Subcutaneous adipose tissue (tissue), 4 donors: Measurements from ENCODE around the gene CETP. TPM values are rescaled to one million over a fixed set of nuclear protein-coding genes. Genes with fewer than 3 reads are reported as not detected.

Source experiments
- CTCF ChIP-seq: fragments of 450-650 bp; IDR thresholded peaks from one replicate; pipeline ENCODE4 v1.5.1; 2016; ENCODE audit warnings: low read depth, mild to moderate bottlenecking, control low read depth, antibody characterized with exemption, moderate library complexity
- total RNA-seq, 4 donors: library from RNA; depleted of rRNA; stranded (reverse); fragments of >200 nt; gene quantifications; one replicate each; pipeline ENCODE4 v1.1.0, GENCODE V29; 2016

The CETP gene
- total RNA-seq, 4 donors from 2014 or later: 2.4 to 14.9 TPM; not detected in 2

GRCh38 chr16:56990407-56991286 is 28.9 kb downstream of the CETP start:
- no peak for TF ChIP-seq CTCF

GRCh38 chr16:56993204-56993603 is 31.5 kb downstream of the CETP start:
- no peak for TF ChIP-seq CTCF

GRCh38 chr16:56994311-56994710 is 32.6 kb downstream of the CETP start:
- no peak for TF ChIP-seq CTCF

- TF ChIP-seq CTCF: no peak
Observed at GRCh38 chr16:56995136-56995805, 33.5 kb downstream of the CETP start.

- TF ChIP-seq CTCF: no peak
Observed at GRCh38 chr16:56997264-56997663, 35.5 kb downstream of the CETP start.

- no peak for TF ChIP-seq CTCF
Observed at GRCh38 chr16:56997931-56998330, 36.2 kb downstream of the CETP start.

GRCh38 chr16:56998352-56998751 is 36.6 kb downstream of the CETP start:
- TF ChIP-seq CTCF: no peak
